Measurements from ENCODE around the gene SETBP1. TPM values are rescaled to one million over a fixed set of nuclear protein-coding genes. Genes with fewer than 3 reads are reported as not detected.
"Not testable (repeated sequence)": the region's sequence is repeated elsewhere in the genome, so short reads cannot be mapped to it uniquely, and the experiment has no call there.

The SETBP1 gene
- total RNA-seq, 1 donor from 2014 or later = 25.8 TPM

- intact Hi-C loops (cut with DNase I) = no loop called here
- Histone ChIP-seq H3K36me3 (no peaks in the 10 kb centered on the region), H3K9me3 (no peaks in the 10 kb centered on the region), H3K27ac (no peak overlapping the region), H3K4me3 (no peak overlapping the region), H3K4me1 (peaks cover 22% of the 10 kb centered on the region), H3K27me3 (ENCODE audit: low read depth) (peaks cover 3% of the 10 kb centered on the region)
- ATAC-seq = no peak
- no peak for TF ChIP-seq CTCF (IDR thresholded peaks at IDR 0.05)
- DNase-seq = no peak
Measured at GRCh38 chr18:44719519-44720060, 38.9 kb downstream of the SETBP1 start.

GRCh38 chr18:44721748-44722147, 41.1 kb downstream of the SETBP1 start:
- intact Hi-C loops (cut with DNase I); ATAC-seq; H3K9me3 ChIP-seq; H3K27ac ChIP-seq; H3K36me3 ChIP-seq; H3K27me3 ChIP-seq (ENCODE audit: low read depth); H3K4me3 ChIP-seq; DNase-seq: not testable (repeated sequence)
- peaks cover 44% of the 10 kb centered on the region for H3K4me1 ChIP-seq

GRCh38 chr18:44723411-44723810, 42.7 kb downstream of the SETBP1 start:
- Histone ChIP-seq H3K36me3 (no peaks in the 10 kb centered on the region), H3K4me1 (peaks cover 53% of the 10 kb centered on the region), H3K4me3 (no peak overlapping the region), H3K27ac (no peak overlapping the region), H3K27me3 (ENCODE audit: low read depth) (no peaks in the 10 kb centered on the region), H3K9me3 (no peaks in the 10 kb centered on the region)
- ATAC-seq (no peak), DNase-seq (no peak)
- no peak for TF ChIP-seq CTCF (IDR thresholded peaks at IDR 0.05)
- intact Hi-C loops (cut with DNase I) = no loop called here

GRCh38 chr18:44724105-44724778, 43.6 kb downstream of the SETBP1 start:
- intact Hi-C loops (cut with DNase I) = no loop called here
- no peaks in the 10 kb centered on the region for H3K36me3 ChIP-seq
- peaks cover 56% of the 10 kb centered on the region for H3K4me1 ChIP-seq
- DNase-seq (no peak), ATAC-seq (no peak)
- no peak overlapping the region for H3K4me3 ChIP-seq
- H3K9me3 ChIP-seq = no peaks in the 10 kb centered on the region
- H3K27ac ChIP-seq = no peak overlapping the region
- TF ChIP-seq CTCF (IDR thresholded peaks at IDR 0.05) = no peak
- no peaks in the 10 kb centered on the region for H3K27me3 ChIP-seq (ENCODE audit: low read depth)

GRCh38 chr18:44725300-44726058, 44.8 kb downstream of the SETBP1 start:
- peaks cover 58% of the 10 kb centered on the region for H3K4me1 ChIP-seq
- H3K9me3 ChIP-seq = no peaks in the 10 kb centered on the region
- no peak for DNase-seq
- no peak overlapping the region for H3K4me3 ChIP-seq
- no peaks in the 10 kb centered on the region for H3K27me3 ChIP-seq (ENCODE audit: low read depth)
- no peak for TF ChIP-seq CTCF (IDR thresholded peaks at IDR 0.05)
- ATAC-seq = peak; percentile 66 to 82
- intact Hi-C loops (cut with DNase I) = no loop called here
- H3K27ac ChIP-seq = peak overlapping the region; percentile 65
- H3K36me3 ChIP-seq = no peaks in the 10 kb centered on the region

- H3K4me1 ChIP-seq = peaks cover 62% of the 10 kb centered on the region
- no peak overlapping the region for H3K4me3 ChIP-seq
- H3K27ac ChIP-seq = peak overlapping the region; percentile 65
- no peaks in the 10 kb centered on the region for H3K27me3 ChIP-seq (ENCODE audit: low read depth)
- H3K9me3 ChIP-seq = no peaks in the 10 kb centered on the region
- DNase-seq = no peak
- ATAC-seq = no peak
- intact Hi-C loops (cut with DNase I) = no loop called here
- no peaks in the 10 kb centered on the region for H3K36me3 ChIP-seq
- TF ChIP-seq CTCF (IDR thresholded peaks at IDR 0.05) = no peak
Measured at GRCh38 chr18:44726059-44726421, 45.4 kb downstream of the SETBP1 start.

Measured in lower lobe of right lung (tissue), 2 donors.